ENCODE measurements around the gene NEDD4L. TPM values are rescaled to one million over a fixed set of nuclear protein-coding genes. Genes with fewer than 3 reads are reported as not detected.

The NEDD4L gene
- total RNA-seq, 1 experiment from 2014 or later: 42.9 TPM

- H3K9me3 ChIP-seq (ENCODE audit: control insufficient read depth, insufficient read depth, low read depth, low read length): no peaks in the 10 kb centered on the region
- no peaks in the 10 kb centered on the region for H3K4me1 ChIP-seq (ENCODE audit: control insufficient read depth, insufficient read depth, low read length)
- H3K27me3 ChIP-seq (ENCODE audit: control insufficient read depth, insufficient read depth, low read length): no peaks in the 10 kb centered on the region
- ChIA-PET CTCF (no interaction called here), POLR2A (interaction anchor here (0.7 kb wide), 1 partner anchor 32 kb away, joined by 3 read pairs; no protein-coding TSS in a partner anchor)
- ATAC-seq (no peak), DNase-seq (ENCODE audit: low read depth, low spot score) (no peak)
- BruUV-seq (replicated peaks): no TSS peak
- H3K27ac ChIP-seq (ENCODE audit: low read length): no peak overlapping the region
- no peak for TF ChIP-seq TCF7L2 (IDR thresholded peaks at IDR 0.05; ENCODE audit: low read depth, low read length)
- TF ChIP-seq SIN3A (IDR thresholded peaks at IDR 0.05; ENCODE audit: borderline replicate concordance, insufficient read depth, low read depth, low read length): no peak
- no peak for TF ChIP-seq POLR2AphosphoS5 (IDR thresholded peaks at IDR 0.05; ENCODE audit: low read depth, low read length)
- TF ChIP-seq CTCF (IDR thresholded peaks at IDR 0.05): no peak
- TF ChIP-seq REST (IDR thresholded peaks at IDR 0.05; ENCODE audit: insufficient read depth in 1 of 2, low read depth in 2 of 2, low read length in 1 of 2): no peak
- H3K4me3 ChIP-seq (ENCODE audit: low read depth in 2 of 2, low read length in 2 of 2): no peak overlapping the region
- H3K36me3 ChIP-seq (ENCODE audit: control insufficient read depth, insufficient read depth, low read length): no peaks in the 10 kb centered on the region; the same call in 1 of the 2 replicates
- intact Hi-C loops (cut with micrococcal nuclease; ENCODE audit: unreplicated experiment): no loop called here
- in situ Hi-C loops (cut with HindIII; ENCODE audit: low pct_unique_long_range_greater_than_20kb, low sequenced_read_pairs): no loop called here
Measured at GRCh38 chr18:58360324-58360723, 316.3 kb downstream of the NEDD4L start.

GRCh38 chr18:58361212-58361611, 317.2 kb downstream of the NEDD4L start:
- Histone ChIP-seq H3K36me3 (ENCODE audit: control insufficient read depth, insufficient read depth, low read length) (no peaks in the 10 kb centered on the region; the same call in 1 of the 2 replicates), H3K4me3 (ENCODE audit: low read depth in 2 of 2, low read length in 2 of 2) (no peak overlapping the region), H3K9me3 (ENCODE audit: control insufficient read depth, insufficient read depth, low read depth, low read length) (no peaks in the 10 kb centered on the region), H3K4me1 (ENCODE audit: control insufficient read depth, insufficient read depth, low read length) (no peaks in the 10 kb centered on the region), H3K27me3 (ENCODE audit: control insufficient read depth, insufficient read depth, low read length) (no peaks in the 10 kb centered on the region), H3K27ac (ENCODE audit: low read length) (no peak overlapping the region)
- in situ Hi-C loops (cut with HindIII; ENCODE audit: low pct_unique_long_range_greater_than_20kb, low sequenced_read_pairs) (no loop called here), intact Hi-C loops (cut with micrococcal nuclease; ENCODE audit: unreplicated experiment) (no loop called here)
- ChIA-PET CTCF (no interaction called here), POLR2A (no interaction called here)
- no peak for ATAC-seq
- BruUV-seq (replicated peaks): no TSS peak
- no peak for TF ChIP-seq TCF7L2 (IDR thresholded peaks at IDR 0.05; ENCODE audit: low read depth, low read length)
- no peak for TF ChIP-seq POLR2AphosphoS5 (IDR thresholded peaks at IDR 0.05; ENCODE audit: low read depth, low read length)
- no peak for TF ChIP-seq SIN3A (IDR thresholded peaks at IDR 0.05; ENCODE audit: borderline replicate concordance, insufficient read depth, low read depth, low read length)
- TF ChIP-seq CTCF (IDR thresholded peaks at IDR 0.05): no peak
- TF ChIP-seq REST (IDR thresholded peaks at IDR 0.05; ENCODE audit: insufficient read depth in 1 of 2, low read depth in 2 of 2, low read length in 1 of 2): no peak
- DNase-seq (ENCODE audit: low read depth, low spot score): no peak
